Fibroblast of lung (primary cell): ENCODE data around the gene ST3GAL4. TPM values are rescaled to one million over a fixed set of nuclear protein-coding genes. Genes with fewer than 3 reads are reported as not detected.
A peak's percentile ranks its signal among the peaks of the same experiment; 100 is the strongest.

Experiments
- DNase-seq, 2 donors: peaks; one replicate each; pipeline versions ENCODE4 v3.0.0 to v3.0.0-alpha.2; 2010; ENCODE audit warnings: low read depth in 2 of 2
- H2AFZ ChIP-seq: 2 replicates; pipeline ENCODE4 v1.5.1; 2012; ENCODE audit warnings: low read length, control low read depth, inconsistent platforms
- H3K27ac ChIP-seq: 2 replicates; pipeline ENCODE4 v1.5.1; 2011; ENCODE audit warnings: low read length, control low read depth; ENCODE audit not compliant: insufficient read depth
- H3K27me3 ChIP-seq: 2 replicates; pipeline ENCODE4 v1.5.1; 2011; ENCODE audit warnings: mild to moderate bottlenecking, low read length; ENCODE audit not compliant: control insufficient read depth, insufficient read depth
- H3K36me3 ChIP-seq: 2 replicates; pipeline ENCODE4 v1.5.1; 2011; ENCODE audit warnings: low read length; ENCODE audit not compliant: control insufficient read depth, insufficient read depth
- H3K4me1 ChIP-seq: 2 replicates; pipeline ENCODE4 v1.5.1; 2011; ENCODE audit warnings: low read length; ENCODE audit not compliant: control insufficient read depth, insufficient read depth; ENCODE audit errors: extremely low read depth
- H3K4me2 ChIP-seq: 2 replicates; pipeline ENCODE4 v1.5.1; 2011; ENCODE audit warnings: low read length, control low read depth; ENCODE audit not compliant: insufficient read depth; ENCODE audit errors: extremely low read depth
- H3K4me3 ChIP-seq, 4 experiments: fragments of 200-600 bp in 1 of 4; sonication (generic) in 1 of 4; replicated peaks in 1 of 4; 2 replicates each; pipeline ENCODE4 v1.5.1; 2011 to 2016; ENCODE audit warnings: low read length in 4 of 4, low read depth in 3 of 4, mild to moderate bottlenecking in 3 of 4, control low read depth in 2 of 4, inconsistent platforms in 1 of 4, mixed read lengths in 1 of 4; ENCODE audit not compliant: insufficient read depth in 1 of 4; ENCODE audit errors: control extremely low read depth in 1 of 4
- H3K79me2 ChIP-seq: 2 replicates; pipeline ENCODE4 v1.5.1; 2012; ENCODE audit warnings: mild to moderate bottlenecking, low read length, inconsistent platforms; ENCODE audit not compliant: control insufficient read depth, insufficient read depth
- H3K9ac ChIP-seq: 2 replicates; pipeline ENCODE4 v1.5.1; 2011; ENCODE audit warnings: mild to moderate bottlenecking, low read length, control low read depth; ENCODE audit not compliant: insufficient read depth
- H3K9me3 ChIP-seq: 2 replicates; pipeline ENCODE4 v1.5.1; 2012; ENCODE audit warnings: low read depth, low read length; ENCODE audit not compliant: control insufficient read depth, insufficient read depth
- H4K20me1 ChIP-seq: 2 replicates; pipeline ENCODE4 v1.5.1; 2011; ENCODE audit warnings: low read length; ENCODE audit not compliant: control insufficient read depth, insufficient read depth; ENCODE audit errors: extremely low read depth
- CTCF ChIP-seq, 2 donors: IDR thresholded peaks in 1 of 2; conservative IDR thresholded peaks in 1 of 2; 1 replicate in 1 of 2; 2 replicates in 1 of 2; pipeline ENCODE4 v1.5.1; 2011 to 2012; ENCODE audit warnings: low read length in 2 of 2, control low read depth in 1 of 2, inconsistent platforms in 1 of 2, low read depth in 1 of 2, mild to moderate bottlenecking in 1 of 2
- EZH2 ChIP-seq: IDR thresholded peaks from 2 replicates; pipeline ENCODE4 v1.5.1; 2012; ENCODE audit warnings: low read length, control low read depth, mild to moderate bottlenecking; ENCODE audit errors: missing control alignments
- polyA plus RNA-seq, 2 donors: library from polyadenylated mRNA; depleted of rRNA in 1 of 2; stranded (reverse) in 1 of 2; unstranded in 1 of 2; fragments of >200 nt; gene quantifications; 2 replicates each; pipeline ENCODE4 v1.2.1, GENCODE V29; 2011 to 2012; ENCODE audit warnings: missing spikeins in 1 of 2
- total RNA-seq: library from RNA; depleted of rRNA; stranded (reverse); fragments of >200 nt; gene quantifications from 2 replicates; pipeline ENCODE4 v1.2.1, GENCODE V29; 2014

ST3GAL4 gene
- total and polyA plus RNA-seq, 2 donors (not counting 1 experiment from before 2014, with no cell fraction given): 16.7 to 36.8 TPM

- Histone ChIP-seq H3K27me3 (no peaks in the 10 kb centered on the region), H3K9me3 (no peaks in the 10 kb centered on the region), H3K27ac (no peak overlapping the region), H2AFZ (no peak overlapping the region), H3K4me3 (no peak overlapping the region), H4K20me1 (no peaks in the 10 kb centered on the region), H3K79me2 (no peaks in the 10 kb centered on the region), H3K9ac (no peak overlapping the region), H3K4me1 (peaks cover 18% of the 10 kb centered on the region), H3K4me2 (no peak overlapping the region), H3K36me3 (peaks cover 5% of the 10 kb centered on the region)
- TF ChIP-seq EZH2: no peak
- TF ChIP-seq CTCF (conservative IDR thresholded peaks at IDR 0.05 in 1 of 2, IDR thresholded peaks at IDR 0.05 in 1 of 2; ENCODE audit: low read depth in 1 of 2, low read length in 2 of 2): no peak
- no peak for DNase-seq
Observed at GRCh38 chr11:126335463-126335760, 20.1 kb upstream of the ST3GAL4 start.

GRCh38 chr11:126336138-126336541 lies 19.3 kb upstream of the ST3GAL4 start:
- Histone ChIP-seq H3K9me3 (no peaks in the 10 kb centered on the region), H3K9ac (no peak overlapping the region), H3K27ac (no peak overlapping the region), H3K4me2 (no peak overlapping the region), H2AFZ (no peak overlapping the region), H3K36me3 (peaks cover 5% of the 10 kb centered on the region), H3K4me3 (no peak overlapping the region), H4K20me1 (no peaks in the 10 kb centered on the region), H3K79me2 (no peaks in the 10 kb centered on the region), H3K27me3 (no peaks in the 10 kb centered on the region), H3K4me1 (peaks cover 18% of the 10 kb centered on the region)
- DNase-seq: no peak
- TF ChIP-seq CTCF (conservative IDR thresholded peaks at IDR 0.05 in 1 of 2, IDR thresholded peaks at IDR 0.05 in 1 of 2; ENCODE audit: low read depth in 1 of 2, low read length in 2 of 2): no peak
- TF ChIP-seq EZH2: no peak

- Histone ChIP-seq H3K79me2 (no peaks in the 10 kb centered on the region), H3K27me3 (no peaks in the 10 kb centered on the region), H3K4me3 (no peak overlapping the region), H3K27ac (no peak overlapping the region), H3K36me3 (peaks cover 5% of the 10 kb centered on the region), H3K9me3 (no peaks in the 10 kb centered on the region), H4K20me1 (no peaks in the 10 kb centered on the region), H3K4me1 (peaks cover 18% of the 10 kb centered on the region), H3K9ac (no peak overlapping the region), H3K4me2 (no peak overlapping the region), H2AFZ (no peak overlapping the region)
- peak in 1 of 2 donors; percentile 14 for DNase-seq
- no peak for TF ChIP-seq EZH2
- no peak for TF ChIP-seq CTCF (conservative IDR thresholded peaks at IDR 0.05 in 1 of 2, IDR thresholded peaks at IDR 0.05 in 1 of 2; ENCODE audit: low read depth in 1 of 2, low read length in 2 of 2)
Observed at GRCh38 chr11:126336671-126337101, 18.8 kb upstream of the ST3GAL4 start.
